Activated B cell treated with CpG ODN at 0.5 μM for 24 hours (primary cell): ENCODE results near the gene RNMT. TPM values are rescaled to one million over a fixed set of nuclear protein-coding genes. Genes with fewer than 3 reads are reported as not detected.
"Not testable (repeated sequence)": the region's sequence is repeated elsewhere in the genome, so short reads cannot be mapped to it uniquely, and the experiment has no call there.

Source experiments
- ATAC-seq: fragments of 200-7000 bp; cut with Tn5 transposase; one replicate; pipeline ENCODE4 v1.10.0; 2021; ENCODE audit warnings: low read depth, mild to moderate bottlenecking, moderate library complexity
- CTCF ChIA-PET: fragments of 350-600 bp; sonication (Branson Sonifier 250); formaldehyde crosslinking; loops from one replicate; lab custom pipeline; 2021; ENCODE audit warnings: antibody characterized with exemption; lab: Charles Lee
- POLR2A ChIA-PET: fragments of 350-600 bp; sonication (Branson Sonifier 250); formaldehyde crosslinking; loops from one replicate; lab custom pipeline; 2021; ENCODE audit warnings: antibody characterized with exemption; lab: Charles Lee
- DNase-seq: peaks from one replicate; pipeline ENCODE4 v3.0.0; 2022
- H3K27ac Mint-ChIP-seq: one replicate; pipeline ENCODE4 v1.8.0; 2020; ENCODE audit warnings: mixed read lengths
- H3K27me3 Mint-ChIP-seq: one replicate; pipeline ENCODE4 v1.8.0; 2021; ENCODE audit warnings: mixed read lengths
- H3K36me3 Mint-ChIP-seq: one replicate; pipeline ENCODE4 v1.8.0; 2021; ENCODE audit warnings: low read depth, mixed read lengths
- H3K4me1 Mint-ChIP-seq: one replicate; pipeline ENCODE4 v1.8.0; 2021; ENCODE audit warnings: mixed read lengths
- H3K4me3 Mint-ChIP-seq: one replicate; pipeline ENCODE4 v1.8.0; 2020; ENCODE audit warnings: mild to moderate bottlenecking, mixed read lengths
- H3K9me3 Mint-ChIP-seq: one replicate; pipeline ENCODE4 v1.8.0; 2020; ENCODE audit warnings: mixed read lengths
- intact Hi-C: fragments of 100-400 bp; cut with micrococcal nuclease; formaldehyde crosslinking; loops from one replicate; pipeline ENCODE4 v1.15.1; 2024
- total RNA-seq: library from RNA; stranded (reverse); gene quantifications from 2 replicates; pipeline ENCODE4 v1.2.3, GENCODE V29; 2022
- TF ChIP-seq, protein P1 (sequence below): fragments of 200-600 bp; IDR thresholded peaks from one replicate; pipeline ENCODE4 v1.8.0; 2022; ENCODE audit warnings: antibody characterized with exemption, mild to moderate bottlenecking

RNMT gene
- total RNA-seq, 1 donor from 2014 or later: 45.5 TPM

DNA sequence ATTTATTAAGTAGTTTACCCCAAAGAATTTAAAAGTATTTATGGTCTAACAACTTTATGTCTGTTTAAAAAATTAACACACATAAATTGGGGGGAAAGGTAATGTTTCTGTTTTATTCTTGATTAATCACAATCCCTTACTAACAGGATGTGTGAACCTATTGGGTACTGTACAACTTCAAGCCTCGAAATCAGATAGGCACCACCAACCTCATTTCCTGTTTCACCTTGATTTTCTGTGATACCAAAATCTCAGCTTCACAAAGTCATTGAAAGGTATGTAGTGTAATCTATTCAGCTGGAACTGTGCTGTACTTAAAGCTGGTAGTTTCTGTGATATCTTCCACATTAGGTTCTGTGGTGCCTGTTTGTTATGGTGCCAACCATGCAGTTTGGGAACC, 4.0 kb downstream of the RNMT start:
- ChIA-PET POLR2A (no interaction called here), CTCF (no interaction called here)
- DNase-seq: no peak
- Mint-ChIP-seq H3K27ac (no peak overlapping the region), H3K27me3 (no peaks in the 10 kb centered on the region), H3K9me3 (no peaks in the 10 kb centered on the region), H3K4me1 (peaks cover 30% of the 10 kb centered on the region), H3K4me3 (no peak overlapping the region), H3K36me3 (peaks cover 38% of the 10 kb centered on the region)
- ATAC-seq: no peak
- TF ChIP-seq, protein P1, sequence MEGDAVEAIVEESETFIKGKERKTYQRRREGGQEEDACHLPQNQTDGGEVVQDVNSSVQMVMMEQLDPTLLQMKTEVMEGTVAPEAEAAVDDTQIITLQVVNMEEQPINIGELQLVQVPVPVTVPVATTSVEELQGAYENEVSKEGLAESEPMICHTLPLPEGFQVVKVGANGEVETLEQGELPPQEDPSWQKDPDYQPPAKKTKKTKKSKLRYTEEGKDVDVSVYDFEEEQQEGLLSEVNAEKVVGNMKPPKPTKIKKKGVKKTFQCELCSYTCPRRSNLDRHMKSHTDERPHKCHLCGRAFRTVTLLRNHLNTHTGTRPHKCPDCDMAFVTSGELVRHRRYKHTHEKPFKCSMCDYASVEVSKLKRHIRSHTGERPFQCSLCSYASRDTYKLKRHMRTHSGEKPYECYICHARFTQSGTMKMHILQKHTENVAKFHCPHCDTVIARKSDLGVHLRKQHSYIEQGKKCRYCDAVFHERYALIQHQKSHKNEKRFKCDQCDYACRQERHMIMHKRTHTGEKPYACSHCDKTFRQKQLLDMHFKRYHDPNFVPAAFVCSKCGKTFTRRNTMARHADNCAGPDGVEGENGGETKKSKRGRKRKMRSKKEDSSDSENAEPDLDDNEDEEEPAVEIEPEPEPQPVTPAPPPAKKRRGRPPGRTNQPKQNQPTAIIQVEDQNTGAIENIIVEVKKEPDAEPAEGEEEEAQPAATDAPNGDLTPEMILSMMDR: no peak
- intact Hi-C loops: no loop called here

DNA sequence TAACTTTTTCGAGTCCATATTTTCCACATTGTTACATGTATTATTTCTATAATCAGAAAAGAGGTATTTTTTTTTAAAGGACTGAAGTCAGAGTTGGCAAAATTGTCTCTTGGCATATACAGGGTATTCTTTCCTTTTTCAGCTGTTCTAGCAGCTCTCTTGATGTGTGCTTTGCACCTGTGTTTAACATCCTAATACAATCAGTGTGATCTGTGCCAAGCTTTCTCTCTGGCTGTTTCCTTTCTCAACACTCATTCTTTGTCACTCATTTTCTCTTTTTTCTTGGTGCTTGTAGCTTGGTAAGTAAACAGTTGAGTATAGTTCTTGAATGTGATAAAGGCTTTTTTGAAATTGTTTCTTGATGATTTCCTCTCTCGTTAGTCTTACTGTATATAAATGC, 9.2 kb downstream of the RNMT start:
- no peak overlapping the region for H3K4me3 Mint-ChIP-seq
- no peak for ATAC-seq
- TF ChIP-seq, protein P1: no peak

DNA sequence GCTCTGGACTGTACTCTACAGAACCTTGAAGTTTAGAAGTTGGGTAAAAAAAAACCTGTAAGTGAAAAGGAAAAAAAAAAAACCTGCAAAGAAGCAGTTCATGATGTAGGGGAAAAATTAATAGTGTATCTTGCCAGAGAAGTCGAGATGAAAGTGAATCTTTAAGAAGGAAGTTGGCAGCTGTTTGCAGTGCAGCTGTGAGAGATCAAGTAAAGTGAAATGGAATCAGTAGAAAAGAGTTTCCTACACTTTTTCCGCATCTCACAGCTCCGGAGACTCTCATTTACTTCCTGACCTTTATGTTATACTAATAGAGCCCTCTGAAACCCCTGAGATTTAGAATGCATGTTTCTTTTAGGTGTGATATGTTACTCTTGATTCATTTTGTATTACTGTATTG, 19.2 kb downstream of the RNMT start:
- H3K9me3 Mint-ChIP-seq: no peaks in the 10 kb centered on the region
- intact Hi-C loops: no loop called here
- no peaks in the 10 kb centered on the region for H3K27me3 Mint-ChIP-seq
- TF ChIP-seq, protein P1: no peak
- POLR2A ChIA-PET: interaction anchor here (0.6 kb wide), 1 partner anchor 1055 kb away, joined by 6 read pairs; no protein-coding TSS in a partner anchor
- H3K27ac Mint-ChIP-seq: no peak overlapping the region
- CTCF ChIA-PET: no interaction called here
- ATAC-seq (no peak), DNase-seq (no peak)
- no peak overlapping the region for H3K4me3 Mint-ChIP-seq
- no peaks in the 10 kb centered on the region for H3K4me1 Mint-ChIP-seq
- peaks cover 85% of the 10 kb centered on the region for H3K36me3 Mint-ChIP-seq

More for the DNA sequence above, 9.2 kb downstream of the RNMT start:
- DNase-seq: no peak
- Mint-ChIP-seq H3K27me3 (no peaks in the 10 kb centered on the region), H3K27ac (no peak overlapping the region), H3K36me3 (peaks cover 73% of the 10 kb centered on the region), H3K4me1 (peaks cover 1% of the 10 kb centered on the region), H3K9me3 (no peaks in the 10 kb centered on the region)
- ChIA-PET CTCF (no interaction called here), POLR2A (interaction anchor here (1.0 kb wide), 1 partner anchor 8 kb away, joined by 3 read pairs; no protein-coding TSS in a partner anchor)
- intact Hi-C loops: no loop called here

DNA sequence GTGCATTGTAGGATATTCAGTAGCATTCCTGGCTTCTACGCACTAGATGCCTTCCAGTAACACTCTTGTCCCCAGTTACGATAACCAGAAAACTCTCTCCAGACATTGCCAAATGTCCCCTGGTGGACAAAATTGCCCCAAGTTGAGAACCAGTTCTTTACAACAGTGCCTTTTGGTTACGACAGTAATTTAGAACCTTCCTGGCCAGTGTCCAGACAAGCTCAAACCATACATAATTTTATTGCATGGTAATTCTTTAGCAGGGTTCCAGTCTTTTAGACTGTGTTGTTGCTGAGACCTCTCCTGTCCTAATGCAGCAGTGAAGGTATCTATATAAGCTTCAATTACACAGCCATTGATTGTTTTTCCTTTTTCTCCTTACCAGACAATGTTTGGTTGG, 20.2 kb downstream of the RNMT start:
- no peaks in the 10 kb centered on the region for H3K4me1 Mint-ChIP-seq
- H3K36me3 Mint-ChIP-seq: peaks cover 85% of the 10 kb centered on the region
- H3K27me3 Mint-ChIP-seq: no peaks in the 10 kb centered on the region
- TF ChIP-seq, protein P1: no peak
- H3K9me3 Mint-ChIP-seq: peaks cover 2% of the 10 kb centered on the region
- DNase-seq (no peak), ATAC-seq (no peak)
- ChIA-PET POLR2A (interaction anchor here (0.6 to 0.7 kb wide), 2 partner anchors 45 to 1056 kb away, joined by 5 to 6 read pairs; no protein-coding TSS in a partner anchor), CTCF (no interaction called here)
- no peak overlapping the region for H3K27ac Mint-ChIP-seq
- intact Hi-C loops: no loop called here
- no peak overlapping the region for H3K4me3 Mint-ChIP-seq

DNA sequence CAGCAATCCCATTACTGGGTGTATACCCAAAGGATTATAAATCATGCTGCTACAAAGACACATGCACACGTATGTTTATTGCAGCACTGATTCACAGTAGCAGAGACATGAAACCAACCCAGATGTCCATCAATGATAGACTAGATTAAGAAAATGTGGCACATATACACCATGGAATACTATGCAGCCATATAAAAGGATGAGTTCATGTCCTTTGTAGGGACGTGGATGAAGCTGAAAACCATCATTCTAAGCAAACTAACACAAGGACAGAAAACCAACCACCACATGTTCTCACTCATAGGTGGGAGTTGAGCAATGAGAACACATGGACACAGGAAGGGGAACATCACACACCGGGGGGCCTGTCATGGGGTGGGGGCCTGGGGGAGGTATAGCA, 25.1 kb downstream of the RNMT start:
- H3K9me3 Mint-ChIP-seq, POLR2A ChIA-PET, ATAC-seq, H3K27ac Mint-ChIP-seq, DNase-seq, H3K4me3 Mint-ChIP-seq, H3K4me1 Mint-ChIP-seq, H3K27me3 Mint-ChIP-seq, intact Hi-C loops, CTCF ChIA-PET: not testable (repeated sequence)
- H3K36me3 Mint-ChIP-seq: peaks cover 92% of the 10 kb centered on the region

DNA sequence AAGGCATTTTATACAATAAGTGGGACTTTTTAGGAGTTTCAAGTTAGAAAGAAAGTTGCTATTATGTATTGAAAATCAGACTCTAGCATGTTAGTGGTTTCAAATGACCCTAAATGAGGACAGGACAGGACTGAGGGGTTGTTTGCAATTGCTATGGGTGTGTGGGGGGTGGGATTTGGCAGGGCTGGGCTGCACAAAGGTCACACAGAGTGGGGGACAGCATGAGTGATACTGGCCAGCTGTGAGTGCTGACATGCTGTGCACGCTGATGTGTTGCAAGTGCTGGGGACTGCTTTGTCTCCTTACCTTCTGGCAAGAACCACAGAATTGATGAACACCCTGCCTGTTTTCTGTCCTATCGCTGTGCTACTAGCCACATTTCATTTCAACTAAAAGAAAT, 29.8 kb downstream of the RNMT start:
- Mint-ChIP-seq H3K27ac (no peak overlapping the region), H3K4me3 (no peak overlapping the region), H3K4me1 (no peaks in the 10 kb centered on the region), H3K36me3 (peaks cover 91% of the 10 kb centered on the region), H3K9me3 (peaks cover under 1% of the 10 kb centered on the region), H3K27me3 (no peaks in the 10 kb centered on the region)
- intact Hi-C loops: no loop called here
- no peak for DNase-seq
- no peak for ATAC-seq
- CTCF ChIA-PET: no interaction called here
- TF ChIP-seq, protein P1: no peak
- POLR2A ChIA-PET: no interaction called here
